Measurements from ENCODE around the gene CLIC3. TPM values are rescaled to one million over a fixed set of nuclear protein-coding genes. Genes with fewer than 3 reads are reported as not detected.

Gene CLIC3
- total RNA-seq, 2 donors from 2014 or later: 1.4 to 8.7 TPM

DNA sequence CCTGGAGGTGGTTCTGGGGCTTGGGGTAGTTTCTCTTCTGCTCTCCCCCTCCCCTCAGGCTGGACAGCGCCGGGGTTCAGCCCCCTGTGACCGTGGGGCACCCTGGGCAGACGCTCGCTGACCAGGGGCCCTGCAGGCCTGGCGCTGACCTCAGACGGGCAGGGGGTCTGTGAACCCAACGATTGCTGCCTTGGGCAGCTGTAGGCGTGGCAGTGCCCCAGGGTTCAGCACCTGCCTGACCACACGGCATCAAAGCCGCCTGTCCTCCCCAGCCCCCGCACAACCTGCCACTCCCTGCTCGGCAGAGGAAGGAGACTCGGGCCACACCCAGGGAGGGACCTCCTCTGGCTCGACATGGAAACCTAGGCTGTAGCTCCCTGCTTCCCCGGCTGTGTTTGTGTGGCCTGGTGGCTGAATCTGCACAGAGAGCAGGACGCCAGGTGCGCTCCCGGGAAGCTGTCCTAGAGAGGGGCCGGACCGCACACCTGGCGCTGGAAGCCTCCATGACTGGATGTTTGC, 32.1 kb downstream of the CLIC3 start:
- H3K27ac ChIP-seq: no peak overlapping the region

DNA sequence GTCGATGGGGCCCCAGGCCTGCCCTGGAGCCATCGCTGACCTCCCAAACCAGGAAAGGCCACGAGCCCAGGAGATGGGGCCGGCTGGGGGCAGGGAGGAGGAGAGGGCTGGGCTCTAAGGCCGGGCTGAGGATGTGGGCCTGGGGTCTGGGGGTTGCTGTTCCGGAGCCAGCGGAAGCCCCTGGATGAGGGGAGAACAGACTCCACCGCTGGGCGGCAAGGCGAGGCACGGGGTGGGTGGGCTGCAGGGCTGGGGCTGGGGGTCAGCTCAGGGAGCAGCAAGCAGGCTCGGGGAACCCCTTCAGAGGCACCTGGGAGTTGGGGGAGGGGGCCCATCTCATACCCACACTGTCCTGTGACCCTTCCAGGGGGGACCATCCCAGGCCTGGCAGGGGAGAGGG, 32.6 kb downstream of the CLIC3 start:
- H3K9me3 ChIP-seq: no peaks in the 10 kb centered on the region
- DNase-seq (ENCODE audit: low spot score): no peak
- peaks cover 6 to 23% of the 10 kb centered on the region in 2 donors for H3K4me1 ChIP-seq (ENCODE audit: control insufficient read depth in 1 of 2, low read depth in 2 of 2)
- TF ChIP-seq, protein P1, sequence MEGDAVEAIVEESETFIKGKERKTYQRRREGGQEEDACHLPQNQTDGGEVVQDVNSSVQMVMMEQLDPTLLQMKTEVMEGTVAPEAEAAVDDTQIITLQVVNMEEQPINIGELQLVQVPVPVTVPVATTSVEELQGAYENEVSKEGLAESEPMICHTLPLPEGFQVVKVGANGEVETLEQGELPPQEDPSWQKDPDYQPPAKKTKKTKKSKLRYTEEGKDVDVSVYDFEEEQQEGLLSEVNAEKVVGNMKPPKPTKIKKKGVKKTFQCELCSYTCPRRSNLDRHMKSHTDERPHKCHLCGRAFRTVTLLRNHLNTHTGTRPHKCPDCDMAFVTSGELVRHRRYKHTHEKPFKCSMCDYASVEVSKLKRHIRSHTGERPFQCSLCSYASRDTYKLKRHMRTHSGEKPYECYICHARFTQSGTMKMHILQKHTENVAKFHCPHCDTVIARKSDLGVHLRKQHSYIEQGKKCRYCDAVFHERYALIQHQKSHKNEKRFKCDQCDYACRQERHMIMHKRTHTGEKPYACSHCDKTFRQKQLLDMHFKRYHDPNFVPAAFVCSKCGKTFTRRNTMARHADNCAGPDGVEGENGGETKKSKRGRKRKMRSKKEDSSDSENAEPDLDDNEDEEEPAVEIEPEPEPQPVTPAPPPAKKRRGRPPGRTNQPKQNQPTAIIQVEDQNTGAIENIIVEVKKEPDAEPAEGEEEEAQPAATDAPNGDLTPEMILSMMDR (IDR thresholded peaks at IDR 0.05): no peak
- H3K27me3 ChIP-seq (replicated peaks; ENCODE audit: insufficient read depth): no peaks in the 10 kb centered on the region
- H3K27ac ChIP-seq: no peak overlapping the region
- no peak overlapping the region for H3K4me3 ChIP-seq
- no peaks in the 10 kb centered on the region for H3K36me3 ChIP-seq
- ATAC-seq (ENCODE audit: insufficient number of reproducible peaks, low FRiP score, low read depth): no peak

More for the DNA sequence above, 32.1 kb downstream of the CLIC3 start:
- ATAC-seq (ENCODE audit: insufficient number of reproducible peaks, low FRiP score, low read depth) (no peak), DNase-seq (ENCODE audit: low spot score) (no peak)
- H3K4me1 ChIP-seq (ENCODE audit: control insufficient read depth in 1 of 2, low read depth in 2 of 2): peaks cover 6 to 23% of the 10 kb centered on the region in 2 donors
- TF ChIP-seq, protein P1 (IDR thresholded peaks at IDR 0.05): no peak
- no peak overlapping the region for H3K4me3 ChIP-seq
- no peaks in the 10 kb centered on the region for H3K27me3 ChIP-seq (replicated peaks; ENCODE audit: insufficient read depth)
- H3K9me3 ChIP-seq: no peaks in the 10 kb centered on the region
- H3K36me3 ChIP-seq: no peaks in the 10 kb centered on the region

DNA sequence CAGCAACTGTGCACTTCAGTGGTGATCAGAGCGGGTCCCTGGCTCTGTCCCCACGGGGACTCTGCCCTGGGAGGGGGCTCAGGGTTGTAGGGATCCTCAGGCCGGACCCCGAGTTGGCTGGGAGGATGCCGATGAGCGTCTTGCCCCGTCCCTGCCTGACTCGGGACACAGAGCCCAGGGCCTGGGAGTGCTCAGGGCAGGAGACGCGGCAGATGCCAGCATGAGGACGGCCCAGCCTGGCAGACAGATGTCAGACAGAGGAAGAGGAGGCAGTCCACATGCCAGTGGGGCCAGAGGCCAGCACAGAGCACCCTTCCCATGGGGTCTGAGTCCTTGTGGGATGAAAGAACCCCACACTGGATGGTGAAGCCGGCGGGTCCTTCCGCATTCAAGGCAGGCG, 33.0 kb downstream of the CLIC3 start:
- Histone ChIP-seq H3K9me3 (no peaks in the 10 kb centered on the region), H3K4me3 (no peak overlapping the region), H3K27me3 (replicated peaks; ENCODE audit: insufficient read depth) (no peaks in the 10 kb centered on the region), H3K4me1 (ENCODE audit: control insufficient read depth in 1 of 2, low read depth in 2 of 2) (peaks cover 6 to 23% of the 10 kb centered on the region in 2 donors), H3K36me3 (no peaks in the 10 kb centered on the region), H3K27ac (no peak overlapping the region)
- ATAC-seq (ENCODE audit: insufficient number of reproducible peaks, low FRiP score, low read depth) (no peak), DNase-seq (ENCODE audit: low spot score) (no peak)
- TF ChIP-seq, protein P1 (IDR thresholded peaks at IDR 0.05): no peak

DNA sequence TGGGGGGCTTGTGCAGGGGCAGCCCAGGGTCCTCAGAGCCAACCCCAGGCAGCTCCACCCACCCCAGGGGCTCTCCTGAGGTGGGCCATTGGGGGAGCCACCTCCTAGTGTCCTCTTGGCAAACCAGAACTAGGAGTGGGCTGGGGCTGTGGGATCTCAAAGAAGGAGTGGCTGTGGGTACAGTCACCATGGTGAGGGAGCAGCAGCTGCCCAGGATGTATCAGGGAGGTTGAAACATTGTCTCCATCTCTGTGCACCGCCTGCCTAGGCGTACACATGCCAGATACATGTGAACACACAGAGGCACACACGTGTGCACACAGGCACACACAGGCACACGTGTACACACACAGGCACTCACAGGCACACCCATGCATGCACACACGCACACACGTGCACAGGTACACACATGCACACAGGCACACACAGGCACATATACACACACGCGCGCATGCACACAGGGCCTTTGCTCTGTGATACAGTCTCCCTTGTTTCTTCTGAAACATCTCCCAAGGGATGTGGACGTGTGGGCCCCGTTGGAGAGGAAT, 33.6 kb downstream of the CLIC3 start:
- H3K4me1 ChIP-seq (ENCODE audit: control insufficient read depth in 1 of 2, low read depth in 2 of 2): peaks cover 6 to 23% of the 10 kb centered on the region in 2 donors
- H3K9me3 ChIP-seq: no peaks in the 10 kb centered on the region
- DNase-seq (ENCODE audit: low spot score) (no peak), ATAC-seq (ENCODE audit: insufficient number of reproducible peaks, low FRiP score, low read depth) (no peak)
- no peak overlapping the region for H3K27ac ChIP-seq
- H3K4me3 ChIP-seq: no peak overlapping the region
- no peaks in the 10 kb centered on the region for H3K27me3 ChIP-seq (replicated peaks; ENCODE audit: insufficient read depth)
- H3K36me3 ChIP-seq: no peaks in the 10 kb centered on the region
- TF ChIP-seq, protein P1 (IDR thresholded peaks at IDR 0.05): no peak

DNA sequence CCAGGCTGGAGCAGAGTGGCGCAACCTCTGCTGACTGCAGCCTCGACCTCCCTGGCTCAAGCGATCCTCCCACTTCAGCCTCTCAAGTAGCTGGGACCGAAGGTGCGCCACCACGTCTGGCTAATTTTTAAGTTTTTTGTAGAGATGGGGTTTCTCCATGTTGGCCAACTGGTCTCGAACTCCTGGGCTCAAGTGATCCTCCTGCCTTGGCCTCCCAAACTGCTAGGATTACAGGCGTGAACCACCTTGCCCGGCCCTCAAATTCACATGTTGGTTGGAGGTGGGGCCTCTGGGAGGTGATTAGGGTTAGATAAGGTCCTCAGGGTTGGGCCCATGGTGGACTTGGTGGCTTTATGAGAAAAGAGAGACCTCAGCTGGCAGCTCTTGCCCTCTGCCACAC, 34.2 kb downstream of the CLIC3 start:
- no peaks in the 10 kb centered on the region for H3K9me3 ChIP-seq
- ATAC-seq (ENCODE audit: insufficient number of reproducible peaks, low FRiP score, low read depth): no peak
- no peak for DNase-seq (ENCODE audit: low spot score)
- TF ChIP-seq, protein P1 (IDR thresholded peaks at IDR 0.05): no peak
- peaks cover 6 to 23% of the 10 kb centered on the region in 2 donors for H3K4me1 ChIP-seq (ENCODE audit: control insufficient read depth in 1 of 2, low read depth in 2 of 2)
- H3K27ac ChIP-seq: peak overlapping the region in 1 of 2 donors; percentile 55
- H3K36me3 ChIP-seq: no peaks in the 10 kb centered on the region
- no peak overlapping the region for H3K4me3 ChIP-seq
- H3K27me3 ChIP-seq (replicated peaks; ENCODE audit: insufficient read depth): no peaks in the 10 kb centered on the region
